Neural cell (in vitro differentiated cells): ENCODE results near the gene SPATA19.

Experiments used
- CTCF ChIP-seq: fragments of 450-650 bp; IDR thresholded peaks from 2 replicates; pipeline ENCODE4 v1.5.1; 2014; ENCODE audit warnings: antibody characterized with exemption, mild to moderate bottlenecking, moderate library complexity; ENCODE audit not compliant: poor library complexity, severe bottlenecking
- EP300 ChIP-seq: fragments of 450-650 bp; conservative IDR thresholded peaks from 2 replicates; pipeline ENCODE4 v1.6.1; 2014; ENCODE audit warnings: antibody characterized with exemption, mild to moderate bottlenecking, moderate library complexity; ENCODE audit not compliant: poor library complexity, severe bottlenecking
- EZH2 ChIP-seq: fragments of 200-600, 300-800 bp; shearing (Covaris generic), sonication (generic); IDR thresholded peaks from 2 replicates; pipeline ENCODE4 v1.6.1; 2014; ENCODE audit warnings: antibody characterized with exemption, low read length, borderline replicate concordance, mild to moderate bottlenecking; ENCODE audit not compliant: insufficient read depth, poor library complexity, severe bottlenecking
- MXI1 ChIP-seq: fragments of 450-650 bp; conservative IDR thresholded peaks from 2 replicates; pipeline ENCODE4 v1.6.1; 2014; ENCODE audit warnings: antibody characterized with exemption, mild to moderate bottlenecking; ENCODE audit not compliant: poor library complexity, severe bottlenecking
- POLR2AphosphoS5 ChIP-seq: IDR thresholded peaks from 2 replicates; pipeline ENCODE4 v1.6.1; 2012
- RAD21 ChIP-seq: fragments of 450-650 bp; conservative IDR thresholded peaks from 2 replicates; pipeline ENCODE4 v1.6.1; 2014; ENCODE audit warnings: antibody characterized with exemption, mild to moderate bottlenecking, moderate library complexity

- TF ChIP-seq CTCF = no peak
- TF ChIP-seq POLR2AphosphoS5 = peak; percentile 8
- no peak for TF ChIP-seq EZH2
- TF ChIP-seq MXI1 = no peak
- no peak for TF ChIP-seq RAD21
- TF ChIP-seq EP300 = no peak
These were observed 34.5 kb downstream of the SPATA19 start for GRCh38 chr11:133810766-133811165.
